Endodermal cell (in vitro differentiated cells): ENCODE data around the gene P2RX2. TPM values are rescaled to one million over a fixed set of nuclear protein-coding genes. Genes with fewer than 3 reads are reported as not detected.

Experiments
- DNase-seq: peaks from one replicate; pipeline ENCODE4 v3.0.0-alpha.2; 2017
- H3K27ac ChIP-seq: 2 replicates; pipeline ENCODE4 v1.5.1; 2013; ENCODE audit warnings: mild to moderate bottlenecking, low read depth, low read length, moderate library complexity
- H3K27me3 ChIP-seq: 2 replicates; pipeline ENCODE4 v1.6.1; 2013; ENCODE audit warnings: mild to moderate bottlenecking, low read length, moderate library complexity; ENCODE audit not compliant: insufficient read depth, control insufficient read depth, poor library complexity, severe bottlenecking
- H3K36me3 ChIP-seq: 2 replicates; pipeline ENCODE4 v1.7.0; 2013; ENCODE audit warnings: mild to moderate bottlenecking, low read length, moderate library complexity; ENCODE audit not compliant: control insufficient read depth, insufficient read depth
- H3K4me1 ChIP-seq: one replicate; pipeline ENCODE4 v1.7.0; 2013; ENCODE audit warnings: low read length; ENCODE audit not compliant: control insufficient read depth, insufficient read depth
- H3K4me3 ChIP-seq: 2 replicates; pipeline ENCODE4 v1.5.1; 2013; ENCODE audit warnings: mild to moderate bottlenecking, low read length, moderate library complexity
- H3K9ac ChIP-seq: 2 replicates; pipeline ENCODE4 v1.6.1; 2013; ENCODE audit warnings: mild to moderate bottlenecking, low read length, moderate library complexity; ENCODE audit not compliant: poor library complexity, severe bottlenecking; ENCODE audit errors: extremely low read depth
- H3K9me3 ChIP-seq: 2 replicates; pipeline ENCODE4 v1.6.1; 2013; ENCODE audit warnings: mild to moderate bottlenecking, low read length, moderate library complexity; ENCODE audit not compliant: control insufficient read depth
- H3K27ac Mint-ChIP-seq: 2 replicates; pipeline ENCODE4 v1.8.0; 2020; ENCODE audit warnings: mixed read lengths
- H3K27me3 Mint-ChIP-seq: 2 replicates; pipeline ENCODE4 v1.8.0; 2021; ENCODE audit warnings: mild to moderate bottlenecking, mixed read lengths; ENCODE audit not compliant: insufficient read depth
- H3K36me3 Mint-ChIP-seq: 2 replicates; pipeline ENCODE4 v1.8.0; 2020; ENCODE audit warnings: low read depth, mixed read lengths
- H3K4me1 Mint-ChIP-seq: 2 replicates; pipeline ENCODE4 v1.8.0; 2020; ENCODE audit warnings: mixed read lengths
- H3K4me3 Mint-ChIP-seq: 2 replicates; pipeline ENCODE4 v1.8.0; 2020; ENCODE audit warnings: mild to moderate bottlenecking, moderate library complexity, mixed read lengths
- H3K9me3 Mint-ChIP-seq: 2 replicates; pipeline ENCODE4 v1.8.0; 2020; ENCODE audit warnings: mild to moderate bottlenecking, mixed read lengths
- CTCF ChIP-seq: fragments of 200-600 bp; sonication (generic); conservative IDR thresholded peaks from 2 replicates; pipeline ENCODE4 v1.5.0; 2021; ENCODE audit warnings: antibody characterized with exemption, mild to moderate bottlenecking
- WGBS, 2 experiments: methylation state at CpG; one replicate each; pipeline versions ENCODE4 v1.1.5 to v1.1.7; 2013; ENCODE audit warnings: missing lambda C conversion rate in 2 of 2, mixed read lengths in 1 of 2; ENCODE audit not compliant: insufficient coverage in 1 of 2, insufficient read length in 1 of 2; 5-methylcytosine and 5-hydroxymethylcytosine counted together
- total RNA-seq, 2 donors: library from RNA; stranded (reverse); fragmentation: NEBNext Ultra II Directional in 1 of 2; extraction: Animal tissue kit (Norgen Biotek cat#: 25700) in 1 of 2; gene quantifications; 2 replicates in 1 of 2; 3 replicates in 1 of 2; pipeline ENCODE4 v1.2.1, GENCODE V29; 2021

P2RX2 gene
- total RNA-seq, 2 donors from 2014 or later = 0.97 to 2.8 TPM

GRCh38 chr12:132661972-132662371 is 43.4 kb downstream of the P2RX2 start:
- peaks cover 6% of the 10 kb centered on the region for H3K4me1 ChIP-seq
- no peaks in the 10 kb centered on the region for H3K9me3 ChIP-seq
- no peak overlapping the region for H3K9ac ChIP-seq
- WGBS, 2 experiments = 82 to 83% methylated on average over 4 to 5 of the region's 5 CpGs
- Mint-ChIP-seq H3K4me1 (peaks cover 17% of the 10 kb centered on the region), H3K27ac (no peak overlapping the region), H3K36me3 (peaks cover 92% of the 10 kb centered on the region), H3K9me3 (no peaks in the 10 kb centered on the region), H3K27me3 (no peaks in the 10 kb centered on the region), H3K4me3 (no peak overlapping the region)
- H3K36me3 ChIP-seq = peaks cover 97% of the 10 kb centered on the region
- no peak for TF ChIP-seq CTCF
- no peaks in the 10 kb centered on the region for H3K27me3 ChIP-seq
- H3K27ac ChIP-seq = no peak overlapping the region
- no peak overlapping the region for H3K4me3 ChIP-seq
- DNase-seq = no peak

GRCh38 chr12:132662901-132663755 is 44.6 kb downstream of the P2RX2 start:
- 95 to 97% methylated on average over 19 to 29 of the region's 29 CpGs for WGBS, 2 experiments
- H3K36me3 ChIP-seq = peaks cover 96% of the 10 kb centered on the region

More at GRCh38 chr12:132662901-132663755, 44.6 kb downstream of the P2RX2 start:
- H3K4me3 Mint-ChIP-seq = no peak overlapping the region
- H3K4me1 Mint-ChIP-seq = peaks cover 17% of the 10 kb centered on the region
- H3K27ac Mint-ChIP-seq = no peak overlapping the region
- H3K9me3 ChIP-seq = no peaks in the 10 kb centered on the region
- H3K27ac ChIP-seq = no peak overlapping the region
- no peaks in the 10 kb centered on the region for H3K9me3 Mint-ChIP-seq
- no peak for TF ChIP-seq CTCF
- H3K27me3 Mint-ChIP-seq = no peaks in the 10 kb centered on the region
- no peak overlapping the region for H3K4me3 ChIP-seq
- H3K27me3 ChIP-seq = no peaks in the 10 kb centered on the region
- H3K36me3 Mint-ChIP-seq = peaks cover 91% of the 10 kb centered on the region
- H3K9ac ChIP-seq = no peak overlapping the region
- no peak for DNase-seq
- peaks cover 6% of the 10 kb centered on the region for H3K4me1 ChIP-seq
